Astrocyte (in vitro differentiated cells and primary cell): ENCODE measurements around the gene ARHGEF35.
"Not testable (repeated sequence)": the region's sequence is repeated elsewhere in the genome, so short reads cannot be mapped to it uniquely, and the experiment has no call there.

Experiments
- EZH2 ChIP-seq: IDR thresholded peaks from 2 replicates; pipeline ENCODE4 v1.6.1; 2012; ENCODE audit warnings: mild to moderate bottlenecking, low read length, inconsistent platforms; ENCODE audit not compliant: insufficient read depth
- TF ChIP-seq, protein P1 (sequence below): IDR thresholded peaks from 2 replicates; pipeline ENCODE4 v1.5.1; 2011; ENCODE audit warnings: low read depth, mild to moderate bottlenecking, inconsistent platforms, low read length, moderate library complexity; ENCODE audit not compliant: insufficient read depth

DNA sequence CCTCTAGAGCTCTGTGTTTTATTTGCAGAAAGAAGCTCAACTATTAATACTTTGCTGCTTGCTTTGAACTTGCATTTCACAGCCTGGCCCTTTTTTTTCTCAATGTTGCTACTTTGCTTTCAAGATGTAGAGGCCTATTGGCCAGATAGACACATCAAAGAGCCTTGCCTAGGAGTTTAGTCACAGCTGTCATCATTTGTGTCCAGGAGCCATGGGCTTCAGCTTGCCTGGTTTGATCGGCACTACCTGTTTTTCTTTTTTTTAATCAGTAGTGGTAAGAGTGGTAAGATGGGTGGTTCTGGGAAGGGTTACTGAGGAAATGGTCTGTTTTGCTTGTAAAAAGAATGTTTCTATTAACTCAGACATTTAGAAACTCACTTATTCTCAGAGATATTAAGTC, 6.3 kb upstream of the ARHGEF35 start:
- TF ChIP-seq, protein P1, sequence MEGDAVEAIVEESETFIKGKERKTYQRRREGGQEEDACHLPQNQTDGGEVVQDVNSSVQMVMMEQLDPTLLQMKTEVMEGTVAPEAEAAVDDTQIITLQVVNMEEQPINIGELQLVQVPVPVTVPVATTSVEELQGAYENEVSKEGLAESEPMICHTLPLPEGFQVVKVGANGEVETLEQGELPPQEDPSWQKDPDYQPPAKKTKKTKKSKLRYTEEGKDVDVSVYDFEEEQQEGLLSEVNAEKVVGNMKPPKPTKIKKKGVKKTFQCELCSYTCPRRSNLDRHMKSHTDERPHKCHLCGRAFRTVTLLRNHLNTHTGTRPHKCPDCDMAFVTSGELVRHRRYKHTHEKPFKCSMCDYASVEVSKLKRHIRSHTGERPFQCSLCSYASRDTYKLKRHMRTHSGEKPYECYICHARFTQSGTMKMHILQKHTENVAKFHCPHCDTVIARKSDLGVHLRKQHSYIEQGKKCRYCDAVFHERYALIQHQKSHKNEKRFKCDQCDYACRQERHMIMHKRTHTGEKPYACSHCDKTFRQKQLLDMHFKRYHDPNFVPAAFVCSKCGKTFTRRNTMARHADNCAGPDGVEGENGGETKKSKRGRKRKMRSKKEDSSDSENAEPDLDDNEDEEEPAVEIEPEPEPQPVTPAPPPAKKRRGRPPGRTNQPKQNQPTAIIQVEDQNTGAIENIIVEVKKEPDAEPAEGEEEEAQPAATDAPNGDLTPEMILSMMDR = not testable (repeated sequence)
- TF ChIP-seq EZH2 = not testable (repeated sequence)
